ENCODE measurements around the gene HEG1. TPM values are rescaled to one million over a fixed set of nuclear protein-coding genes. Genes with fewer than 3 reads are reported as not detected.

HEG1 gene
- total and polyA plus RNA-seq, 2 experiments from 2014 or later: 1.8 to 8.8 TPM

GRCh38 chr3:125028657-125029056 is 27.1 kb downstream of the HEG1 start (continued):
- no peak for TF ChIP-seq ZNF462 (CRISPR knock-in tag; IDR thresholded peaks at IDR 0.05)
- TF ChIP-seq CREB1 (CRISPR knock-in tag; IDR thresholded peaks at IDR 0.05; ENCODE audit: low read depth): no peak
- TF ChIP-seq EZH2phosphoT487 (IDR thresholded peaks at IDR 0.05; ENCODE audit: unreplicated experiment): no peak
- TF ChIP-seq CTCF (conservative IDR thresholded peaks at IDR 0.05; ENCODE audit: low read depth in 2 of 2): no peak
- TF ChIP-seq POLR2AphosphoS5 (IDR thresholded peaks at IDR 0.05; ENCODE audit: low read depth): no peak
- no peak for TF ChIP-seq ZNF331 (CRISPR knock-in tag; IDR thresholded peaks at IDR 0.05; ENCODE audit: low read depth)
- TF ChIP-seq JUNB (IDR thresholded peaks at IDR 0.05; ENCODE audit: unreplicated experiment): no peak
- no peak for TF ChIP-seq STAT1 (IDR thresholded peaks at IDR 0.05; ENCODE audit: unreplicated experiment)
- TF ChIP-seq EZH2 (IDR thresholded peaks at IDR 0.05; ENCODE audit: low read depth, unreplicated experiment): no peak
